Ishikawa (cell line): ENCODE results near the gene CLIP4.
A peak's percentile ranks its signal among the peaks of the same experiment; 100 is the strongest.

ENCODE experiments used
- CEBPB ChIP-seq: IDR thresholded peaks from 2 replicates; pipeline ENCODE4 v1.6.1; 2012
- CREB1 ChIP-seq: IDR thresholded peaks from 2 replicates; pipeline ENCODE4 v1.6.1; 2012; ENCODE audit warnings: low read depth
- EGR1 ChIP-seq: IDR thresholded peaks from 2 replicates; pipeline ENCODE4 v1.6.1; 2012
- EP300 ChIP-seq: IDR thresholded peaks from 2 replicates; pipeline ENCODE4 v1.6.1; 2012; ENCODE audit warnings: borderline replicate concordance
- FOXM1 ChIP-seq: IDR thresholded peaks from 2 replicates; pipeline ENCODE4 v1.6.1; 2012; ENCODE audit warnings: low read depth, borderline replicate concordance
- NFIC ChIP-seq: IDR thresholded peaks from 2 replicates; pipeline ENCODE4 v1.6.1; 2012
- RAD21 ChIP-seq: IDR thresholded peaks from 2 replicates; pipeline ENCODE4 v1.6.1; 2012; ENCODE audit warnings: low read depth
- TAF1 ChIP-seq: IDR thresholded peaks from 2 replicates; pipeline ENCODE4 v1.6.1; 2012; ENCODE audit warnings: low read depth, mild to moderate bottlenecking
- TCF12 ChIP-seq: IDR thresholded peaks from 2 replicates; pipeline ENCODE4 v1.6.1; 2012; ENCODE audit warnings: low read depth
- TEAD4 ChIP-seq: IDR thresholded peaks from 2 replicates; pipeline ENCODE4 v1.6.1; 2012
- USF1 ChIP-seq: IDR thresholded peaks from 2 replicates; pipeline ENCODE4 v1.6.1; 2012
- YY1 ChIP-seq: IDR thresholded peaks from 2 replicates; pipeline ENCODE4 v1.6.1; 2012; ENCODE audit warnings: low read depth
- ZBTB7A ChIP-seq: IDR thresholded peaks from 2 replicates; pipeline ENCODE4 v1.6.1; 2012; ENCODE audit warnings: low read depth
- TF ChIP-seq, protein P1 (sequence below): IDR thresholded peaks from 2 replicates; pipeline ENCODE4 v1.6.1; 2012
- TF ChIP-seq, protein P2 (sequence below): IDR thresholded peaks from 2 replicates; pipeline ENCODE4 v1.6.1; 2012; ENCODE audit warnings: low read depth, mild to moderate bottlenecking

Gene CLIP4

GRCh38 chr2:29114946-29115609, at the start of gene CLIP4:
CLIP4 (plus strand) TSS chr2:29115415; CDS start chr2:29121389, 5,974 bp downstream.
- TF ChIP-seq, protein P1, sequence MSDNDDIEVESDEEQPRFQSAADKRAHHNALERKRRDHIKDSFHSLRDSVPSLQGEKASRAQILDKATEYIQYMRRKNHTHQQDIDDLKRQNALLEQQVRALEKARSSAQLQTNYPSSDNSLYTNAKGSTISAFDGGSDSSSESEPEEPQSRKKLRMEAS: peak; percentile 47; the same call in 1 of the 2 replicates
- TF ChIP-seq YY1: no peak
- no peak for TF ChIP-seq TEAD4
- no peak; the same call in 1 of the 2 replicates for TF ChIP-seq ZBTB7A
- no peak for TF ChIP-seq TCF12
- no peak for TF ChIP-seq NFIC
- no peak for TF ChIP-seq RAD21
- no peak for TF ChIP-seq EP300
- peak; percentile 25; the same call in 1 of the 2 replicates for TF ChIP-seq USF1
- TF ChIP-seq CEBPB: no peak
- TF ChIP-seq, protein P2, sequence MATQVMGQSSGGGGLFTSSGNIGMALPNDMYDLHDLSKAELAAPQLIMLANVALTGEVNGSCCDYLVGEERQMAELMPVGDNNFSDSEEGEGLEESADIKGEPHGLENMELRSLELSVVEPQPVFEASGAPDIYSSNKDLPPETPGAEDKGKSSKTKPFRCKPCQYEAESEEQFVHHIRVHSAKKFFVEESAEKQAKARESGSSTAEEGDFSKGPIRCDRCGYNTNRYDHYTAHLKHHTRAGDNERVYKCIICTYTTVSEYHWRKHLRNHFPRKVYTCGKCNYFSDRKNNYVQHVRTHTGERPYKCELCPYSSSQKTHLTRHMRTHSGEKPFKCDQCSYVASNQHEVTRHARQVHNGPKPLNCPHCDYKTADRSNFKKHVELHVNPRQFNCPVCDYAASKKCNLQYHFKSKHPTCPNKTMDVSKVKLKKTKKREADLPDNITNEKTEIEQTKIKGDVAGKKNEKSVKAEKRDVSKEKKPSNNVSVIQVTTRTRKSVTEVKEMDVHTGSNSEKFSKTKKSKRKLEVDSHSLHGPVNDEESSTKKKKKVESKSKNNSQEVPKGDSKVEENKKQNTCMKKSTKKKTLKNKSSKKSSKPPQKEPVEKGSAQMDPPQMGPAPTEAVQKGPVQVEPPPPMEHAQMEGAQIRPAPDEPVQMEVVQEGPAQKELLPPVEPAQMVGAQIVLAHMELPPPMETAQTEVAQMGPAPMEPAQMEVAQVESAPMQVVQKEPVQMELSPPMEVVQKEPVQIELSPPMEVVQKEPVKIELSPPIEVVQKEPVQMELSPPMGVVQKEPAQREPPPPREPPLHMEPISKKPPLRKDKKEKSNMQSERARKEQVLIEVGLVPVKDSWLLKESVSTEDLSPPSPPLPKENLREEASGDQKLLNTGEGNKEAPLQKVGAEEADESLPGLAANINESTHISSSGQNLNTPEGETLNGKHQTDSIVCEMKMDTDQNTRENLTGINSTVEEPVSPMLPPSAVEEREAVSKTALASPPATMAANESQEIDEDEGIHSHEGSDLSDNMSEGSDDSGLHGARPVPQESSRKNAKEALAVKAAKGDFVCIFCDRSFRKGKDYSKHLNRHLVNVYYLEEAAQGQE: no peak
- TF ChIP-seq TAF1: no peak; the same call in 1 of the 2 replicates
- no peak for TF ChIP-seq CREB1
- no peak for TF ChIP-seq FOXM1
- peak; percentile 91 for TF ChIP-seq EGR1

GRCh38 chr2:29066271-29066860, 48.8 kb upstream of the CLIP4 start:
- TF ChIP-seq, protein P2: no peak
- TF ChIP-seq, protein P1: no peak
- TF ChIP-seq NFIC (no peak), EP300 (no peak), FOXM1 (no peak)

- TF ChIP-seq CEBPB (no peak), RAD21 (no peak), NFIC (no peak), TCF12 (no peak), ZBTB7A (no peak), EGR1 (no peak)
Observed at GRCh38 chr2:29066997-29067605, 48.1 kb upstream of the CLIP4 start.

GRCh38 chr2:29068513-29068912, 46.7 kb upstream of the CLIP4 start:
- TF ChIP-seq EP300 (no peak), NFIC (no peak), ZBTB7A (no peak), CEBPB (no peak), FOXM1 (no peak), EGR1 (no peak), TEAD4 (no peak), TCF12 (no peak), RAD21 (no peak), USF1 (no peak)
- TF ChIP-seq, protein P2: no peak
- TF ChIP-seq, protein P1: no peak
